Measurements from ENCODE around the gene CUEDC1.

CUEDC1 gene

GRCh38 chr17:57999010-57999495 lies 43.8 kb upstream of the CUEDC1 start:
- no peak overlapping the region for H3K4me3 ChIP-seq (ENCODE audit: control insufficient read depth, low read depth, low read length)
- no peak for TF ChIP-seq CTCF (conservative IDR thresholded peaks at IDR 0.05; ENCODE audit: control insufficient read depth, insufficient read depth, low read depth, low read length)
- DNase-seq (ENCODE audit: low read depth), result no peak

GRCh38 chr17:57997085-57997809 lies 42.0 kb upstream of the CUEDC1 start:
- no peak overlapping the region for H3K4me3 ChIP-seq (ENCODE audit: control insufficient read depth, low read depth, low read length)
- DNase-seq (ENCODE audit: low read depth), result no peak
- no peak for TF ChIP-seq CTCF (conservative IDR thresholded peaks at IDR 0.05; ENCODE audit: control insufficient read depth, insufficient read depth, low read depth, low read length)

GRCh38 chr17:57995076-57995956 lies 40.1 kb upstream of the CUEDC1 start:
- DNase-seq (ENCODE audit: low read depth), result peak; percentile 86
- peak; percentile 73 for TF ChIP-seq CTCF (conservative IDR thresholded peaks at IDR 0.05; ENCODE audit: control insufficient read depth, insufficient read depth, low read depth, low read length)
- no peak overlapping the region for H3K4me3 ChIP-seq (ENCODE audit: control insufficient read depth, low read depth, low read length)

- H3K4me3 ChIP-seq (ENCODE audit: control insufficient read depth, low read depth, low read length), result no peak overlapping the region
- DNase-seq (ENCODE audit: low read depth), result no peak
- no peak for TF ChIP-seq CTCF (conservative IDR thresholded peaks at IDR 0.05; ENCODE audit: control insufficient read depth, insufficient read depth, low read depth, low read length)
Observed at GRCh38 chr17:57994436-57994835, 39.2 kb upstream of the CUEDC1 start.

- H3K4me3 ChIP-seq (ENCODE audit: control insufficient read depth, low read depth, low read length), result no peak overlapping the region
- no peak for TF ChIP-seq CTCF (conservative IDR thresholded peaks at IDR 0.05; ENCODE audit: control insufficient read depth, insufficient read depth, low read depth, low read length)
- DNase-seq (ENCODE audit: low read depth), result no peak
Observed at GRCh38 chr17:57993471-57994365, 38.5 kb upstream of the CUEDC1 start.

- no peak for DNase-seq (ENCODE audit: low read depth)
- H3K4me3 ChIP-seq (ENCODE audit: control insufficient read depth, low read depth, low read length), result no peak overlapping the region
- TF ChIP-seq CTCF (conservative IDR thresholded peaks at IDR 0.05; ENCODE audit: control insufficient read depth, insufficient read depth, low read depth, low read length), result no peak
Observed at GRCh38 chr17:57991537-57991936, 36.3 kb upstream of the CUEDC1 start.

Measured in fibroblast of mammary gland (primary cell).